Stromal cell of bone marrow (primary cell): Measurements from ENCODE around the gene SGPL1.

Source experiments
- DNase-seq: peaks from one replicate; pipeline ENCODE4 v3.0.0-alpha.2; 2012; ENCODE audit warnings: low read depth

The SGPL1 gene

DNA sequence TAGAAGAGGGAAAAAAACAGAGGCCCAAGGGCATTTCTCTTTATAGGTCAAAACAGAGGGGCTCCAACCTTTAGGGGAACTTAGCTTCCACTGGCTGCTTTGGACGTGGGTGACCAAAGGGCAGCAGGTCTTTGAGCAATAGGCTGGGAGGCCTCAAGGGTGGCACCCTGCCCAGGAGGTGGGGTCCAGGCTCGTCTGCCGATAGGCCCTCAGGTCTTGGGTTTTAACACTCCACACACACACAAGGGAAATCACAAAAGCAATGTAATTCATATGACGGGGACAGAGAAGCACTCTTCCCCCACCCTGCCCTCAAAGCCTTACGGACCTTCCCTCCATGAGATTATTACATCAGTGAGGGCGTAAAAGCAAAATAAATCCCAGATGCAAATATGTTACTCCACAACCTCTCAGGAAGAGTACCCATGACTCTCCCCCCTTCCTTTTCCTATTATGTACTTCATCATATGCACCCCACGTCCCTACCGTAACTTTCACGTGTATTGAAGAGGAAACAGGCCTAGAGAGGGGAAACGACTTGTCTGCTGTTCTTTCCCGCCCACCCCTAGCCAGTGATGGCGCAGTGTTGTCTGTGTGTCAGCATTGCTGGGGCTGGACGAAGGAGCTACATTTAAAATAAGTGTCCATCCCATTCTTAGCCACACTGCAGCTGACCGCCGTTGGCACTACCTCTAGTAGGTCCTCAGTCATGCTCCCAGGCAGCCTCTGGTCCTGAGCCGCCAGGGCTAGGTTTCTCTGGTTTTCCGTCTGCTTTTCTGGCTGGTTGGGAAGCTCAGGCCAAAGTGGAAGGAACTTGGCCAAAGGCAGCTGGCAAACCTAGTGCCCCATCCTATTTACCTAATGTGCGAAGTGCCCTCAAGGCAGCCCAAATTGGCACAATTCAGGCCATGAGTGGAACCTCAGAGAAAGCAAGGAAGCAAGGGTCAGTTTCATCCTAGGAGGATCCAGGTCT, 70.5 kb downstream of the SGPL1 start:
- no peak for DNase-seq

DNA sequence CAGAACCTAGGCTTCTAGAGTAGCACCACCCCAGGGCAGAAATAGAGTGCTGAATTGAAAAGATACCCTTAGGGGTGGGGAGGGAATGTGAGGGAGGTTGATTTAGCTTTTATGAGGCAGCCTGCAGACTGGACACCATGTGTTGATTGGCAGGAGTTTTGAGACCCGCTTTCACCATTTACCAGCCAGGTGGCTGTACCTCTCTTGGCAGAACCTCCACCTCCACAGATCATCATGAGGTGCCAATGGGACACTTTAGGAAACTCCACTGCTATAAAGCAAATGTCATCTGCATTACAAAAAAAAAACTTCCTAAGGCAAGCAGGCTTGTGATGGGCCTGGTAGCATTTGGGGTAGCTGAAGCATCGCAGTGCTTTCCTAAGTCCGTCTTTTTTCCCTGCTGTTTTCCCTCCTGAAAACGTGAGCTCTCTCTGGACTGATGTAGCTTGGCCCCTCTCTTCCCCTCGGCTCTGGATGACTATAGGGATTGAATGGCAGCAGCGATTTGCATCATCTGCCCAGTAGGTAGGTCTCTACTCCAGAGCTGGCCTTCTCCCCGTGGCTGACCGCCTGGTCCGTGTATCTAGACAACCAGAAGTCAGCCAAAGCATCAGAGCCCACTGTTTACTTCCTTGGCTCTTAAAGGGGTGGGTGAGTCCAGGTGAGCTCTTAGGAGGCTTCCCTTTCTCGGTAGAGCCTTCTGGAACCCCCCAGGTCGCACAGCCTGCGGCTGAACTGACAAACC, 71.3 kb downstream of the SGPL1 start:
- DNase-seq = no peak

DNA sequence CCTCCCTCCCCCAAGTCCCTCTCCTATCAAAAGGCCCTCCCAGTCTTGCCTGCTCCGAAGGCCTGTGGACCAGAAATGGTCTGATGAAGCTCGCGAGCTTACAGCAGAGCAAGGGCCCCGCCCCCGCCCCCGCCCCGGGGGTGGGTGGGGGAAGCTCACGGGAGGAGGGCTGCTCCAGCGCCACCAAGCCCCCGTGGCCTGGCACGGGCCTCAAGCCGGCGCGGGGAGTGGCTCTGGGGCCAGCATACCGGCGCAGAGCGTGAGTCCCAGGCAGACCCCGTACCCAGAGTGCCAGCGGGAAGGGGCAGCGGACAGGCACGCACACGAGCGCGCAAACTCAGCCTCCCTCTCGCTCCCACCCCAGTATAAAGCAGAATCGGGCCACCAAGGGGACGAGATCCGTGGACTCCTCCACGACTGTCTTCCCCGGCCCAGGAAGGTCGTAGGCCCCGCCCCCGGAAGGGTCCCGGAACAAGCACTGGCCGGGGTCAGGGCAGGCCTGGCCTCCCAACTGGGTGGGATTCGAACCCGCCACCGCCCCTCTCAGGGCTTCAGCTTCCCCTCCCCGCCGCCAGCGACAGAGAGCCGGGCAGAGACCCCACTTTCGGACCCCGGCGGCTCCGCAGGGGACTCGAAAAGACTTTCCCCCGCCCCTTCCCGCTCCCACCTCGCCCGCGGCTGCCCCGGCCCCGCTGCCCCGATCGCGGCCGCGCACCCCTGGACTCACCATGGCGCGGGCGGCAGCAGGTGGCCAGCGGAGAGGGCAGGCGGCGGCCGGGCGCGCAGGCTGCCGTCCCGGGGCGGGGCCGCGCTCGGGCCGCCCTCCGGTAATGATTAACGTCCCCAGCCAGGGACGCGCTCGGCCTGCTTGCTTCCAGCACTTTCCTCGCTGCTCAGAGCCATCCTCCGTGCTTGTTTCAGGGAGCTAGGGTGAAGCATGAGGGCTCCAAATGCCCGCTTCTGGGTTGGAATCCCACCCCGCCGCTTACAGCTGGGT, 72.4 kb downstream of the SGPL1 start, which contains the start of gene PCBD1:
TSS of gene PCBD1 (minus strand) at position 762 of the 997 bp plus-strand sequence. CDS start at position 730, 32 bp downstream.
- no peak for DNase-seq

DNA sequence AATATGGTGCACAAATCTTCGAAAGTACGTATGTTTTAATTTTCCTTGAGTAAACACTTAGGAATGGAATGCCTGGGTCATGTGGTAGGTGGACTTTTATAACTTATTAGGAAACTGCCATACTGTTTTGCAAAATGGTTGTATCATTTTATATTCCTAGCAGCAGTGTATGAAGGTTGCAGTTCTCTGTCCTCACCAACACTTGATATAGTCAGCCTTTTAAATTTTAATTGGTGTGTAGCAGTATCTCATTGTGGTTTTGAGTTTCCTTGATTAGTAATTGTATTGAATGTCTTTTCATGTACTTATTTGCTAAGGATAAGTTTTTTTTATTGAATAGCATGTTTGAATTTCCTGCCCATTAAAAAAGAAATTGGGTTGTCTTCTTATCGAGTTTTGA, 73.5 kb downstream of the SGPL1 start:
- DNase-seq = no peak

DNA sequence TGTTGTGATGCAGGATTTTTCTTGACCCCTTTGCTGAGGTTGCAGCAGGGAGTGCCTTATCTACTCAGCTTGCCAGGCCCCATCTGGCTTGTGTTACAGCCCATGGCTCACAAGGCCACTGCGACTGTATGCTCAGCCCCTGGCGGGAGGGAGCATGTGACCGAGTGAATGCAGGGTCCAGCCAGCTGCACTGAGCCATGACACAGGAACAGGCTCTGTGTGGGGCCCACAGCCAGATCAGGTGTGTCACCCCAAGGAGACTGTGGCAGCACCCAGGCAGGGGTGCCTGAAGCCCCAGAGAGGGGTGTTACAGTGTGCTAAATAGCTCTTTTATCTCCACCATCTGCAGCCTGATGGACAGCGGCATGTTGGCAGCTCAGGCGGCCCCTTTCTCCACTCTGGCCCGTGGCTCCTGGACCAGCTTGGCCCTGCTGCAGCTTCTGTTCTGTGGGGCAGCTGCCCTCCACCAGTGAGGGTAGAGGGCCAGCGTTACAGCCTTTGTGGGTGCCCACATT, 75.2 kb downstream of the SGPL1 start:
- no peak for DNase-seq

DNA sequence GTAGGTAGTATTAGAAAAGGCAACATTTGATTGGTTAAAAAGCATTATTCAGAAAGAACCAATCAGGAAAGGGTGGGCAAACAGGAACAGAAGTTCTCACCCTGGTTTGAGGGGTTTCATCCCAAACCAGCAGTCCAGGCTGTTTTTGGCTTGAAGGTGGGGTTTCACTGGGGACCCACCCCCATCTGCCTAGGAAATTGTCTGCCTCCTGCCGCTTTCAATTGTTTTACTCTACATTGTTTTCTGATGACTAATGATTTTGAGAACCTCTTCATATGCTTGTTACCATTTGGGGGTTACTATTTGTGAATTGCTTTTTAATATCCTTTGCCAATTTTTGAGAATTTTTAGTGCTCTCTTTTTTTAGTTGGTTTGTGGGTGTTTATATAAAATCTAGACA, 75.9 kb downstream of the SGPL1 start:
- no peak for DNase-seq

DNA sequence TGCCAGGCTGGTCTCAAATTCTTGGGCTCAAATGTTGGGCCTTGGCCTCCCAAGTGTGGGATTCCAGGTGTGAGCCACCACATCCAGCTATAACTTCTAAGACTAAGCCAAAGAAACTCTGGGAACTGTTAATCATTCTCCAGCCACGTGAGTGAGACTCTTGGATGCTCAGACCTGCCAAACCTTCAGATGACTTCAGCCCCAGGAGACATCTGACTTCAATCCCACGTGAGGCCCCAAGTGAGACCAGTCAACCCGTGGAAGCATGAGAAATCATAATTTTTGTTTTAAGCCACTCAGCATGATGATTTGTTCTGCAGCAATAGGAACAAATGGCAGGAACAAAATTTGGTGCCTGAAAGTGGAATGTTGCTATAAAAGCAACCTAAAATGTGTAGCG, 76.9 kb downstream of the SGPL1 start:
- no peak for DNase-seq

DNA sequence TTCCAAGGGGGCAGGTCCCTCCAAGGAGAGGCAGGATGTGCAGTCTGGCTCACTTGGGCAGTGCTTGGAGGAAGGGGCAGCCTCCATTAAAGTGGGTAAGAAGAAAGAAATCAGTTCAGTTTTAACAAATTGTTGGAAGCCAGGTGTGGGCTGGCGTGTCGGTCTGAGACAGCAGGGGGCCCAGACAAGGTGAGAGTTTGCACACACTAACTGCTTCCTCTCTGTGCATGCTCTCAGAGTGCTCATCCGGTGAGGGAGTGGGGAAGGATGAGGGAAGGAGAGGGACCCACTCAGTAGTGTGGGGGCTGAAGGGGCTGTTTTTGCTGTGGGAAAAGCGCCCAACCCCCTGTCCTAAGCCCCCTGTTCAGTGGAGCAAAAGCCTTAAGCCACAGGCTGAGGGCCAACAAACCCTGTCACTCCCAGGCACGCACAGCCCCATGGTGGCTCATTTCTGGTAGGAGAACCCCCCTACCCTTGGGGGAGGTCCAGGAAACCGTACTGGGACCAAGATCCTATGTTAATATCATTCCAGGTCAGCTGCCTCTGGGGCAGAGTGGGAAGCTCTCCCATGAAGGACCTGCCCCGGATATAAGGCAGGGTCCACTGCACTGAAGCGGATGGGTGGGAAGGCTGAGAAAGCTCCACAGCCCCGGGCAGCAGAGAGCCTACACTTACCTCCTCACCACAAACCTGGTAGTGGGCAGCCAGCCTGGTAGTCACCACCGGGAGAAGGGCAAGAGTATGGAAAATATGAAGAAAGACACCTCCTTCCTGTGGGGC, 77.7 kb downstream of the SGPL1 start:
- DNase-seq = no peak

DNA sequence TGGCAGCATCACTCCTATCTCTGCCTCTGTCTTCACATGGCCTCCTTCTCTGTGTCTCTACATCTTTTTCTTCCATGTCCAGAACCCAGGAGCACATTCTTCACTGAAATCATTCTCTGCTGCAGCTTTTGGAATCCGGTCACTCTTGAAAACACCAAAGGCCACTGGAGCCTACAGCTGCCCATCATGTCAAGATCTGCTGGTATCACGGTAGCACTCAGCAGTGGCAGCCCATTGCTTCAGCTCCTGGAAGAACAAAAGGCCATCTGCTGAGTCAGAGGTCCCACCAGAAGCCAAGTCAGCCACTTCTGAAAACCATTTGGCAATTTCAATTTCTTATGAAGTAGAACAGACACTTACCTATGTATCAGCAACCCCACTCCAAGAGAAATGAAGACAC, 78.7 kb downstream of the SGPL1 start:
- no peak for DNase-seq

DNA sequence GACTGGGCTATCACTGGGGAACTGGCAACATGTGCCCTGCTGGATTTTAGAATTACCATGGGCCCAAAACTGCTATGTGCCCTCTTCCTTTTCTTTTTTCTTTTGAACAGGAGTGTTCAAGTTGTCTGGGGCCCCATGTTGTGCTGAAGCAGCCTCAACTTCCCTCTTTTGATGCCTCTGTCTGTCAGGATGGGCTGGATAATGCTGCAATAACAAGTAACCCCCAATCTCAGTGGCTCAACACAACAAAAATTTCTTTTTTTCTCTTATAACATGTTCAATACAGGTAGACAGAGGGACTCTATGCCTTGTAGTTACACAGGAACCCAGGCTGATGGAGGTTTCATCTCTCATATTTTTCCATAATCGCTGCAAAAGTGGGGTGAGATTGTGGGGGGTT, 80.8 kb downstream of the SGPL1 start:
- no peak for DNase-seq

DNA sequence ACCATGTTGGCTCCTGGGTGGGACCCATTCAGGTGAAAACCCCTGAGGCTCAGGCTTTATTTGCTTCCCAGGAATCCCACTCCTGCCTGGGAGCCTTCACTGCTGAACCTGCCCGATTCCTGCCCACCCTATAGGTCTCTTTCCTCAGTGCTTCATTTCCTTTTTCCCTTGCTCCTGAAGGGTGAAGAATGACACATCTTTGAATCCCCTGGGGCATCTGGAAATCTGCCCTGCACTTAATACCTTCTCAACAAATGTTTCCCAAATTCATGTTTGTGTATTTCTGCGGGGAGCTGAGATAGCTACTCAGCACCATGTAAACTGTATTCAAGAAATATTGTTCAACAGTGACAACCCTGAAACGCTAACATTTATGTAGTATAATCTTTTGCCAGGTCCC, 82.9 kb downstream of the SGPL1 start:
- no peak for DNase-seq

DNA sequence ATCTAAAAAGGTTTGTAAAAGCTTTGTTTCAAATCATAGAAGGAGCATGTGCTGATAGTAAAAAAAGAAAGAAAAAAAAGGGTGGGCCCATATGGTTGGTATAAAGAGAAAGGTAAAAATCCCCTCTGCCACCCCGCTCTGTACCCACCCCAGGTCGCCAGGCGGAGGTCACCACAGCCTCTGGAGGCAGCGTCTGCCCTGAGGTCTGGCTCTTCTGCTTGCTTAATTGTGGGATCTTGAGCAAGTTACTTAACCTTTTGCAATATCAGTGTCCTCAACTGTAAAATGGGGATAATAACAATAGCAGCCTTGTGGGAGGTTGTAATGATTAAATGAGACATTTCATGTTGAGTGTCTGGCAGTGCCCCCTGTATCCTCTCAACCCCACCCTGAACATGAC, 83.3 kb downstream of the SGPL1 start:
- no peak for DNase-seq

DNA sequence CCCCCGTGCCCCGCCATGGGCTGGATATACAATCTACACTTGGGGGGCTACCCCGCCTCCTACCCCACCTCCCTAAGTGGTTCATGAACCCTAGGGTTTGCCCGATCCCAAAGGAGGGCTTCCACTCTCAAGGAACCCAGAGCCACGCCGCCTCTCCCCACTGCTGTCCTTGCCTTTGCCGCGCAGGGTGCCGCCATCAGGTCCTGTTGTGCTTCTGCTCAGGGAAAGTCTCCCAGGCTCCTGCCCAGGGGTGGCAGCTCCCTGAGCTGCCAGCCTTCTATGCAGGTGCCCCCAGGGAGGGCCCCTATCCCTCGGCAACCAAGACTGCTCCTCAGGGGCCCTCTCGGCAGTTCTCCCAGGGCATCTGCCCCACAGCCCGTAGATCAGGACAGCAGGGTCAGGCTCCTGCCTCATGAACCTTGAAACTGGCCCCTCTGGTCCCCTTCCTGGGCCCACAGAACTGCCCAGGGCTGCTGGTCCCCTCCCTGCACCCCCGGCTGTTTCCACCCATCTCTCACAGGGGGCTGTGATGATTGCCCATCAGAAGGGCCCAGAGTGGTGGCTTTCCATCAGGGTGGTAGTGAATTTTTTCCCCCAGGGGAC, 85.6 kb downstream of the SGPL1 start:
- no peak for DNase-seq

DNA sequence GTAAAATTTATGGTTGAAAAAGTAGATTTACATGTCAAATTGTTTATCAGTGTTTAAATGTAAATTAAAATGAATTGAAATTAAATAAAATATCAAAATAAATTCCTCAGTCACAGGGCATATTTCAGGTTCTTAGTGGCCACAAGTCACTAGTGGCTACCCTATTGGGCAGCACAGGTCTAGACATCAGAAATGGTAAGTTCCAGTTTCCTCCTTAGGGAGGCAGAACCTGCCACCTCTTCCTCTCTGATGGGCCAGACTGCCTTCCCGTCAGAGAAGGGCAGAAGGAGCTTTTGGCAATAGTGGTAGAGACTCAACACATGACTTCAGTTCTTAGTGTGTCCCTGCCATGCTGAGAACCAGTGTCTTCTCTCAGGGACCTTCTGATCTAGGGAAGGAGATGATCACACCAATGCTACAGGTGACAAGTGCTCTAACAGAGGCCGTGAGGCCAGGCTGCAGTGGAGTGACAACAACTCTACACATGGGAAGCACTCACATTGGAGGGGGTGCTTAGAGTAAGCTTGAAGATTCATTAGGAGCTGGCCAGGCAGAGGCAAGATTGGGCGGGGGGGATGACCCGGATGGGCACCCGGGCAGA, 87.0 kb downstream of the SGPL1 start:
- no peak for DNase-seq

DNA sequence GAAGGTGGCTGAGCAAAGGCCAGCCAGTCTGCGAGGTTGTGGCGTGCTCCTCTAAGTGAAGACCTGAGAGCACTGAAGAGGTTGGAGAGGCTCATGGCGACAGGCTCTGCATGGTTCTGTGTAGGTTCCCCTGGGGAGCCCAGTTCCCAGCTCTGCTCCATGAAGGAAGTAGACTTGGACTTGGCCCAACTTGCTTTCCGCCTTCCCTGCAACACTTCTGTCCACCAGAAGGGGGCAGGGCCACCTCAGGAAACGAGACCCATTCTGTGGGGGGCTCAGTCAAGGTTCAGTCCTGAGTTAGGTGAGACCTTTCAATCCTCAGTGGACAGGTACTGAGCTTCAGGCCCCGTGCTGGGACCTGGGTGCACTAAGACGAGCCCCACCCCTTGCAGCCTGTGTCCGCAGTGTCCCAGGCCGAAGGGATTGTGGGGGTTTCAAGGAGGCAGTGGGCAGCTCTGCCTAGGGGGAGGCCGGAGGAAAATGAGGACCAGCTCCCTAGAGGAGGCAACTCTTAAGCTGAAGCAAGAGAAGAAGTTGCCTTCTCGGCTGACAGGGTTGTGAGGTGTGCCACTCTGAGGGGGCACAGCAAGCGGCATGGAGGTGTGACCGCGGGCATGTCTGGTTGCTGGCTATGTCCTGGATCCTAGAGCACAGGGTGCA, 87.6 kb downstream of the SGPL1 start:
- no peak for DNase-seq

DNA sequence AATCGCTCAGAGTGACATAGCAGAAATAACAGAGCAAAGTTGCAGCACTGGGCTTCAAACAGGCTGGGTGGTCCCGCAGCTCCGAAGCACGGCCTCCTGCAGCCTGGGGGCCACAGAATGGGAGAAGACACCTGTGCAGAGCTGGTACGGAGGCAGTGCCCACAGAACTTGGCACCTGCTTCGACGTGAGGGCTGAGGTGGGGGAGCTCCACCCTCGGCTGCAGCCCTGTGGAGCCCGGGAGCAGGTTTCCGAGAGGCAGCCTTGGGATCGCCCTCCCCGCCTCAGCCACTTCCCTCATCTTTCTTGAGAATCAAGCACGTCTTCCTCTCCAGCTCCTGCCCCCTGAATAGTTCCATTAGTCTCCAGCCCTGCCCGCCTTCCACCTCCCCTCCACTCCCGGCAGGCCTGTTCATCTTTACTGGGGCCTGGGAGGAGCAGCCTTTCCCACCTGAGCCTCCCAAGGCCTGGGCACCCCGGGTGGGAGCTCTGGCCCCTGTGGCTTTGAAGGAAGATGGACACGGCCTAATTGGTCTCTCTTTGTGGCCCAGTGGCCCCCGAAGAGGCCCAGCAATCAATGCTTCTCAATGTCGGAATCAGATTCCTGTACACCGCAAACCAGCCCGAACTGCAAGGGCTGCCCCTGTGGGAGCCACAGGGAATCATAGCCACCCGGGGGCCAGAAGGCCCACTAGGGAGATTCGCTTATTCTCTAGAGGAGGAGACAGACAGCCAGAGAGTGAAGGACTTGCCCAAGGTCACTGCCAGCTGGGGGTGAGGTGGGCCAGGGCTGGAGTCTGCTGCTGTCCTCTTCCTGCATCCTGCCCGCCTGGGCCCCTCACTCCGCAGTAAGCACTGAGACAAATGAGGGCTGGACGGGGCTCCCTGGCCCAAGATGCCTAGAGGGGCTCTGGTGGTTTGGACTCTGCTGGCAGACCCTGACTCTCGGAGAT, 89.6 kb downstream of the SGPL1 start:
- no peak for DNase-seq

DNA sequence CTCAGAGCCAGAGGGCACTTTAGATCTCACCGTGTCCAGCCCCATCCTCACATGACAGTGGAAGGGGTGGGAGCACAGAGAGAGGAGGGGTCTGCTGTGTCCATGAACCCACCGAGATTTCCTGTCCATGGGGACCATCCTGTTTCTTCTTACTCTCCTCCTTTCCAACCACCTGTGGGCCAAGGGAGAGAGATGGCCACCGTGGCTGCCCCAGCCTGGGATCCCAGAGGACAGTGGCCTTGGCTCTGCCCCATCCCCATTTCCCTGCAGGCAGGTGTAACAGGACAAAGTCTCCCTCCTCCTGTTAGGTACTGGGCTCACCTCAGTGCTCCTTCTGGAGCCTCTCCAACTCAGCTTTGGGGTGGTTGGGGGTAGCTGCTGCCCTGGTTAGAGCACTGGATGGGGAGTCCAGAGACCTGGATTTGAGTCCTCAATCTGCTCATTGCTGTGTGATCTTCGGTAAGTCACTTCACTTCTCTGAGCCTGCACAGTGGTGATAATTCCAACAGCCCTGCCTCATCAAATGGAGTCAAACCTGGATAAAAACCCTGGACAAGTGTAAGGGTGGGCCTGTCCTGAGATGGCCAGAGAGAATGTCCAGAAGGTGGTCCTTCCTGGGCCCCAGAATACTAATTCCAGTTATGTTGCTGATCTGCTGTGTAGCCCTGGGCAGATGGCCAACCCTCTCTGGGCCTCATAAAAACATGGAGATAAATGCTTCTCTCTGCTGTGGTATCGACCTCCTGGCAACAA, 90.5 kb downstream of the SGPL1 start:
- no peak for DNase-seq
